Tibial artery (tissue), 4 donors: ENCODE data around the gene WT1.

Experiments
- DNase-seq, 2 donors: peaks; one replicate each; pipeline ENCODE4 v3.0.0-alpha.2; 2019
- H3K27ac ChIP-seq, 2 donors: fragments of 200-600 bp; sonication (generic) in 1 of 2; 1 replicate in 1 of 2; 2 replicates in 1 of 2; pipeline ENCODE4 v1.5.1; 2018 to 2019; ENCODE audit warnings: mild to moderate bottlenecking in 1 of 2
- H3K27me3 ChIP-seq, 2 donors: fragments of 200-600 bp; sonication (generic) in 1 of 2; one replicate each; pipeline versions ENCODE4 v1.5.1 to v1.6.0; 2016 to 2019
- H3K36me3 ChIP-seq, 3 donors: fragments of 200-600 bp; sonication (generic) in 2 of 3; one replicate each; pipeline ENCODE4 v1.5.1; 2016 to 2019; ENCODE audit warnings: mild to moderate bottlenecking in 2 of 3
- H3K4me1 ChIP-seq, 4 donors: fragments of 200-600 bp; sonication (generic) in 2 of 4; 1 replicate in 3 of 4; 2 replicates in 1 of 4; pipeline ENCODE4 v1.5.1; 2016 to 2019
- H3K4me3 ChIP-seq, 2 donors: fragments of 200-600 bp; sonication (generic) in 1 of 2; 1 replicate in 1 of 2; 2 replicates in 1 of 2; pipeline ENCODE4 v1.5.1; 2018 to 2019; ENCODE audit warnings: mild to moderate bottlenecking in 2 of 2
- H3K9me3 ChIP-seq, 3 donors: fragments of 200-600 bp; sonication (generic) in 1 of 3; one replicate each; pipeline ENCODE4 v1.5.1; 2016 to 2019
- CTCF ChIP-seq, 2 experiments: fragments of 200-600 bp in 1 of 2; fragments of 450-650 bp in 1 of 2; IDR thresholded peaks; one replicate each; pipeline ENCODE4 v1.5.1; 2017 to 2019; ENCODE audit warnings: antibody characterized with exemption in 2 of 2, mild to moderate bottlenecking in 1 of 2, moderate library complexity in 1 of 2
- intact Hi-C: fragments of 100-400 bp; cut with DNase I; formaldehyde crosslinking; loops from one replicate; pipeline ENCODE4 v1.15.0; 2023; ENCODE audit warnings: low total_unique reads

The WT1 gene

DNA sequence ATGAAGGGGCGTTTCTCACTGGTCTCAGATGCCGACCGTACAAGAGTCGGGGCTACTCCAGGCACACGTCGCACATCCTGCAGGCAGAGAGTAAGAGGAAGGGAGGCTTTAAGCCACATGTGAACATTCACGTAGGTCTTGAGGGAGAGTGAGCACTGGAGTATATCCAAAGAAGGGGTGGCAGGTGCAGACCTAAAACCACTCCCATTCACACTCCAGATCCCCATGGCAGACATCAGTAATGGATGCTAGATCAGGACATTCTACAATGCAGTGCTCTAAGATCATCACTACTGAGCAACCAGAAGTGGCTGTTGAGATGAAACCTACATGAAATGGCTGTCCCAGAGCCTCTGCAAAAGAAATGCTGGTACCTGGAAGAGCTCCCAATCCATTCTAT is 39.0 kb downstream of the WT1 start:
- no peak for TF ChIP-seq CTCF (IDR thresholded peaks at IDR 0.05)
- H3K27me3 ChIP-seq, result peaks cover 0 to 7% of the 10 kb centered on the region in 2 donors
- no peaks in the 10 kb centered on the region for H3K36me3 ChIP-seq
- intact Hi-C loops, result no loop called here
- no peak for DNase-seq
- H3K9me3 ChIP-seq, result no peaks in the 10 kb centered on the region
- no peak overlapping the region for H3K27ac ChIP-seq
- H3K4me1 ChIP-seq, result no peaks in the 10 kb centered on the region
- H3K4me3 ChIP-seq, result no peak overlapping the region

- peaks cover 0 to 6% of the 10 kb centered on the region in 2 donors for H3K27me3 ChIP-seq
- DNase-seq, result no peak
- H3K4me3 ChIP-seq, result no peak overlapping the region
- H3K9me3 ChIP-seq, result no peaks in the 10 kb centered on the region
- no peak for TF ChIP-seq CTCF (IDR thresholded peaks at IDR 0.05)
- H3K36me3 ChIP-seq, result no peaks in the 10 kb centered on the region
- no peaks in the 10 kb centered on the region for H3K4me1 ChIP-seq
- intact Hi-C loops, result no loop called here
- H3K27ac ChIP-seq, result no peak overlapping the region
Measured at GRCh38 chr11:32395127-32395526, 40.2 kb downstream of the WT1 start.

- no peak for TF ChIP-seq CTCF (IDR thresholded peaks at IDR 0.05)
- Histone ChIP-seq H3K27me3 (no peaks in the 10 kb centered on the region), H3K36me3 (no peaks in the 10 kb centered on the region), H3K9me3 (no peaks in the 10 kb centered on the region), H3K4me1 (no peaks in the 10 kb centered on the region), H3K27ac (no peak overlapping the region), H3K4me3 (no peak overlapping the region)
- DNase-seq, result no peak
- intact Hi-C loops, result no loop called here
Measured at GRCh38 chr11:32392840-32393239, 42.5 kb downstream of the WT1 start.

DNA sequence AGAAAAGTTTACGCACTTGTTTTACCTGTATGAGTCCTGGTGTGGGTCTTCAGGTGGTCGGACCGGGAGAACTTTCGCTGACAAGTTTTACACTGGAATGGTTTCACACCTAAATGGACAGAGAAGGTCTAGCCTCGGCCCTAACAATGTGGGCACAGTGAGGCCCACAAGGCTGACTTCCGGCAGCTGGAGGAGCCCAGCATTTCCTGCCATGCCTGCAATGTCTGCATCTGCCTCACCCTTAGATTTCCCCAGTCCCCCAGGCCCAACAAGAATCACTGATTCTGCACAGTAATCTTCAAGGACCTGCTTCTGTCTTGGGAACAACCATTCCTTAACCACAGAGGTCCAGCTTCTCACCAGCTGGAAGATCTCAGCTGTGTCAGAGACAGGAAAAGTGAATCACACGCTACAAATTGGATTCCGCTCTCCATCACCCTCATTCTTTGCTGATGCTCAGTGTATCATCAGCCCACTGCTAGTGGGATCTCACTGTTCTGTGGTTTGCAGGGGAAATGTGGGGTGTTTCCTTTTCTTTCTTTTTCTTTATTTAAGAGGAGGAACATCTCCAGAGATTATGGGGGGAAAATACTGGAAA is 43.3 kb downstream of the WT1 start:
- TF ChIP-seq CTCF (IDR thresholded peaks at IDR 0.05), result no peak
- intact Hi-C loops, result no loop called here
- H3K9me3 ChIP-seq, result no peaks in the 10 kb centered on the region
- no peaks in the 10 kb centered on the region for H3K27me3 ChIP-seq
- H3K27ac ChIP-seq, result no peak overlapping the region
- no peak overlapping the region for H3K4me3 ChIP-seq
- no peak for DNase-seq
- H3K4me1 ChIP-seq, result no peaks in the 10 kb centered on the region
- no peaks in the 10 kb centered on the region for H3K36me3 ChIP-seq

GRCh38 chr11:32391479-32391878 is 43.9 kb downstream of the WT1 start:
- intact Hi-C loops, result no loop called here

More at GRCh38 chr11:32391479-32391878, 43.9 kb downstream of the WT1 start:
- TF ChIP-seq CTCF (IDR thresholded peaks at IDR 0.05), result no peak
- Histone ChIP-seq H3K36me3 (no peaks in the 10 kb centered on the region), H3K27ac (no peak overlapping the region), H3K4me1 (no peaks in the 10 kb centered on the region), H3K4me3 (no peak overlapping the region), H3K9me3 (no peaks in the 10 kb centered on the region), H3K27me3 (no peaks in the 10 kb centered on the region)
- DNase-seq, result no peak
